Measurements from ENCODE around the gene CIAPIN1. TPM values are rescaled to one million over a fixed set of nuclear protein-coding genes. Genes with fewer than 3 reads are reported as not detected.

Gene CIAPIN1
- polyA plus RNA-seq, 1 donor: 52.8 TPM

- no peaks in the 10 kb centered on the region for H3K27me3 ChIP-seq (ENCODE audit: control insufficient read depth, insufficient read depth, low read length)
- no peak for DNase-seq
- H3K36me3 ChIP-seq (ENCODE audit: control insufficient read depth, insufficient read depth, low read length): no peaks in the 10 kb centered on the region
- no peak overlapping the region for H3K4me3 ChIP-seq (ENCODE audit: low read length)
- H3K27ac ChIP-seq (ENCODE audit: low read length): no peak overlapping the region
- H3K9me3 ChIP-seq (ENCODE audit: control insufficient read depth, low read depth, low read length): peaks cover 2% of the 10 kb centered on the region
- H3K4me1 ChIP-seq (ENCODE audit: control insufficient read depth, insufficient read depth, low read length): peaks cover 18% of the 10 kb centered on the region
- WGBS (ENCODE audit: insufficient coverage, low lambda C conversion rate): 89% methylated on average over 1 of the region's 5 CpGs
These were observed 55.5 kb downstream of the CIAPIN1 start for GRCh38 chr16:57391708-57392107.

GRCh38 chr16:57391300-57391699 is 55.9 kb downstream of the CIAPIN1 start:
- WGBS (ENCODE audit: insufficient coverage, low lambda C conversion rate): no CpG with 5 or more reads among the region's 4 CpGs
- H3K9me3 ChIP-seq (ENCODE audit: control insufficient read depth, low read depth, low read length): peaks cover 2% of the 10 kb centered on the region

DNA sequence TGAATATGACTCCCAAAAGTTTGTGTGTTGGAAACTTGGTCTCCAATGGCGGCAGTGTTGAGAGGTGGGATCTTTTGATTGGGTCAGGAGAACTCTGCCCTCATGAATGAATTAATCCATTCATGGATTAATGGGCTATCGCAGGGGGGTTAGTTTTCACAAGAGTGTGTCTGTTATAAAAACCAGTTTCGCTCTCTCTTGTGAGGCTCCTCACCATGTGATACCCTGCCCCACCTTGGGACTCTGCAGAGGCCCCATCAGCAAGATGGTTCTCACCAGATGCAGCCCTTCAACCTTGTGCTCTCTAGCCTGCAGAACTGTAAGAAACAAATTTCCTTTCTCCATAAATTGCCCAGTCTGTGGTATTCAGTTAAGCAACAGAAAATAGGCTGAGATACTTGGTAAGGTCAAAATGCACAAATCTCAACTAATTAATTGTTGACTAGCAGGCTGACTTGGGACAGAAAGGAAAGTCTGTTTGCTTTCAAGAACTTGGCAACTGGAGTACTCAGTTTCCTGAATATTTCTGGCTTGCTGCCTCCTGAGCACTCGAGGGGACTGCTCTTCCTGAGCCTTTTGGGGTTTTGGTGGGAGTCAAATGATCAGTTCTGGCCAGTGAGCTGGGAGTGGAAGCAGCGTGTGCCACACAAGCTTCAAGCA is 56.4 kb downstream of the CIAPIN1 start:
- Histone ChIP-seq H3K36me3 (ENCODE audit: control insufficient read depth, insufficient read depth, low read length) (no peaks in the 10 kb centered on the region), H3K27ac (ENCODE audit: low read length) (peak overlapping the region; percentile 1), H3K4me3 (ENCODE audit: low read length) (no peak overlapping the region), H3K27me3 (ENCODE audit: control insufficient read depth, insufficient read depth, low read length) (no peaks in the 10 kb centered on the region), H3K9me3 (ENCODE audit: control insufficient read depth, low read depth, low read length) (peaks cover 2% of the 10 kb centered on the region), H3K4me1 (ENCODE audit: control insufficient read depth, insufficient read depth, low read length) (peaks cover 24% of the 10 kb centered on the region)
- 100% methylated on average over 1 of the region's 5 CpGs for WGBS (ENCODE audit: insufficient coverage, low lambda C conversion rate)
- peak in 1 of 2 donors; percentile 67 for DNase-seq

More at GRCh38 chr16:57391300-57391699, 55.9 kb downstream of the CIAPIN1 start:
- Histone ChIP-seq H3K4me1 (ENCODE audit: control insufficient read depth, insufficient read depth, low read length) (peaks cover 20% of the 10 kb centered on the region), H3K27me3 (ENCODE audit: control insufficient read depth, insufficient read depth, low read length) (no peaks in the 10 kb centered on the region), H3K4me3 (ENCODE audit: low read length) (no peak overlapping the region), H3K27ac (ENCODE audit: low read length) (peak overlapping the region; percentile 1), H3K36me3 (ENCODE audit: control insufficient read depth, insufficient read depth, low read length) (no peaks in the 10 kb centered on the region)
- no peak for DNase-seq

GRCh38 chr16:57389087-57389468 is 58.1 kb downstream of the CIAPIN1 start:
- Histone ChIP-seq H3K27me3 (ENCODE audit: control insufficient read depth, insufficient read depth, low read length) (no peaks in the 10 kb centered on the region), H3K4me3 (ENCODE audit: low read length) (no peak overlapping the region), H3K27ac (ENCODE audit: low read length) (no peak overlapping the region), H3K9me3 (ENCODE audit: control insufficient read depth, low read depth, low read length) (no peaks in the 10 kb centered on the region), H3K4me1 (ENCODE audit: control insufficient read depth, insufficient read depth, low read length) (peaks cover 38% of the 10 kb centered on the region), H3K36me3 (ENCODE audit: control insufficient read depth, insufficient read depth, low read length) (no peaks in the 10 kb centered on the region)
- no peak for DNase-seq
- WGBS (ENCODE audit: insufficient coverage, low lambda C conversion rate): 100% methylated on average over 1 of the region's 3 CpGs

- no peaks in the 10 kb centered on the region for H3K9me3 ChIP-seq (ENCODE audit: control insufficient read depth, low read depth, low read length)
- H3K27ac ChIP-seq (ENCODE audit: low read length): peak overlapping the region; percentile 49
- H3K36me3 ChIP-seq (ENCODE audit: control insufficient read depth, insufficient read depth, low read length): no peaks in the 10 kb centered on the region
- H3K4me1 ChIP-seq (ENCODE audit: control insufficient read depth, insufficient read depth, low read length): peaks cover 41% of the 10 kb centered on the region
- no peak overlapping the region for H3K4me3 ChIP-seq (ENCODE audit: low read length)
- peak; percentile 50 to 82 for DNase-seq
- 37% methylated on average over 2 of the region's 7 CpGs for WGBS (ENCODE audit: insufficient coverage, low lambda C conversion rate)
- no peaks in the 10 kb centered on the region for H3K27me3 ChIP-seq (ENCODE audit: control insufficient read depth, insufficient read depth, low read length)
These were observed 58.7 kb downstream of the CIAPIN1 start for GRCh38 chr16:57388359-57389086.

- Histone ChIP-seq H3K4me3 (ENCODE audit: low read length) (no peak overlapping the region), H3K9me3 (ENCODE audit: control insufficient read depth, low read depth, low read length) (no peaks in the 10 kb centered on the region), H3K36me3 (ENCODE audit: control insufficient read depth, insufficient read depth, low read length) (no peaks in the 10 kb centered on the region), H3K4me1 (ENCODE audit: control insufficient read depth, insufficient read depth, low read length) (peaks cover 49% of the 10 kb centered on the region), H3K27me3 (ENCODE audit: control insufficient read depth, insufficient read depth, low read length) (no peaks in the 10 kb centered on the region), H3K27ac (ENCODE audit: low read length) (peak overlapping the region; percentile 49)
- no peak for DNase-seq
- WGBS (ENCODE audit: insufficient coverage, low lambda C conversion rate): no CpG with 5 or more reads among the region's 3 CpGs
These were observed 59.4 kb downstream of the CIAPIN1 start for GRCh38 chr16:57387598-57388354.

GRCh38 chr16:57386381-57386951 is 60.7 kb downstream of the CIAPIN1 start:
- Histone ChIP-seq H3K36me3 (ENCODE audit: control insufficient read depth, insufficient read depth, low read length) (peaks cover 7% of the 10 kb centered on the region), H3K27ac (ENCODE audit: low read length) (peak overlapping the region; percentile 60), H3K4me3 (ENCODE audit: low read length) (no peak overlapping the region), H3K27me3 (ENCODE audit: control insufficient read depth, insufficient read depth, low read length) (no peaks in the 10 kb centered on the region), H3K4me1 (ENCODE audit: control insufficient read depth, insufficient read depth, low read length) (peaks cover 52% of the 10 kb centered on the region), H3K9me3 (ENCODE audit: control insufficient read depth, low read depth, low read length) (no peaks in the 10 kb centered on the region)
- WGBS (ENCODE audit: insufficient coverage, low lambda C conversion rate): no CpG with 5 or more reads among the region's 5 CpGs
- peak in 1 of 2 donors; percentile 56 for DNase-seq

DNA sequence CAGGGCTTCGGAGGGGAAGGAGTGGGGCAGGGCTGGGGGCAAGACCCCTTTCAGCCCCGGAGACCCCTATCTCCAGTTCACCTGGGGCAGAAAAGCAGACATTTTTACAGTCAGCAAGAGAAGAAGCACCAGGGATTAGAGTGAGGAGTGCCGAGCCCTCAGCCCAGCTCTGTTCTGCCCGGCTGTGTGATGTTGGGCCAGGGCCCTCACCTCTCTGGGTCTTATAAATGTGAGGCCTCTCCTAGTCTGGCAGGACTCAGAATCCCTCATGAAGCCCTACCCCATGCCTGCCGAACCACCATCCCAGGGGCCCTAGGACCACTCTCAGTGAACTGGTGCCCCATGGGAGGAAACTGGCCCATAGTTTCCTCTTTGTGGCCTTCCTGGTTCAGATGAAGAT is 62.1 kb downstream of the CIAPIN1 start:
- peak overlapping the region; percentile 95 for H3K27ac ChIP-seq (ENCODE audit: low read length)
- no peak for DNase-seq
- no CpG with 5 or more reads among the region's 5 CpGs for WGBS (ENCODE audit: insufficient coverage, low lambda C conversion rate)
- peaks cover 49% of the 10 kb centered on the region for H3K4me1 ChIP-seq (ENCODE audit: control insufficient read depth, insufficient read depth, low read length)
- H3K27me3 ChIP-seq (ENCODE audit: control insufficient read depth, insufficient read depth, low read length): no peaks in the 10 kb centered on the region
- no peaks in the 10 kb centered on the region for H3K9me3 ChIP-seq (ENCODE audit: control insufficient read depth, low read depth, low read length)
- H3K4me3 ChIP-seq (ENCODE audit: low read length): no peak overlapping the region
- H3K36me3 ChIP-seq (ENCODE audit: control insufficient read depth, insufficient read depth, low read length): peaks cover 16% of the 10 kb centered on the region

- Histone ChIP-seq H3K9me3 (ENCODE audit: control insufficient read depth, low read depth, low read length) (no peaks in the 10 kb centered on the region), H3K4me3 (ENCODE audit: low read length) (peak overlapping the region; percentile 16), H3K27ac (ENCODE audit: low read length) (peak overlapping the region; percentile 95), H3K4me1 (ENCODE audit: control insufficient read depth, insufficient read depth, low read length) (peaks cover 49% of the 10 kb centered on the region), H3K27me3 (ENCODE audit: control insufficient read depth, insufficient read depth, low read length) (no peaks in the 10 kb centered on the region), H3K36me3 (ENCODE audit: control insufficient read depth, insufficient read depth, low read length) (peaks cover 20% of the 10 kb centered on the region)
- DNase-seq: peak; percentile 94 to 97
- no CpG with 5 or more reads among the region's 11 CpGs for WGBS (ENCODE audit: insufficient coverage, low lambda C conversion rate)
These were observed 62.7 kb downstream of the CIAPIN1 start for GRCh38 chr16:57384248-57385070.

Data from large intestine (tissue), 3 donors.